Panc1 (cell line): Measurements from ENCODE around the gene GAGE12F.
A peak's percentile ranks its signal among the peaks of the same experiment; 100 is the strongest.

Experiments
- POLR2AphosphoS5 ChIP-seq: IDR thresholded peaks from 2 replicates; pipeline ENCODE4 v1.6.1; 2012; ENCODE audit warnings: mild to moderate bottlenecking, low read depth, low read length, moderate library complexity
- SIN3A ChIP-seq: IDR thresholded peaks from 2 replicates; pipeline ENCODE4 v1.6.1; 2012; ENCODE audit warnings: low read depth, mild to moderate bottlenecking, low read length, moderate library complexity, borderline replicate concordance; ENCODE audit not compliant: insufficient read depth
- TF ChIP-seq, protein P1 (sequence below): fragments of 450-650 bp; IDR thresholded peaks from 2 replicates; pipeline ENCODE4 v1.5.1; 2017; ENCODE audit warnings: mild to moderate bottlenecking
- TF ChIP-seq, protein P2 (sequence below), 2 experiments: IDR thresholded peaks; 2 replicates each; pipeline ENCODE4 v1.6.1; 2011 to 2012; ENCODE audit warnings: low read depth in 2 of 2, control low read depth in 1 of 2, low read length in 1 of 2, mild to moderate bottlenecking in 1 of 2, moderate library complexity in 1 of 2; ENCODE audit not compliant: insufficient read depth in 1 of 2

DNA sequence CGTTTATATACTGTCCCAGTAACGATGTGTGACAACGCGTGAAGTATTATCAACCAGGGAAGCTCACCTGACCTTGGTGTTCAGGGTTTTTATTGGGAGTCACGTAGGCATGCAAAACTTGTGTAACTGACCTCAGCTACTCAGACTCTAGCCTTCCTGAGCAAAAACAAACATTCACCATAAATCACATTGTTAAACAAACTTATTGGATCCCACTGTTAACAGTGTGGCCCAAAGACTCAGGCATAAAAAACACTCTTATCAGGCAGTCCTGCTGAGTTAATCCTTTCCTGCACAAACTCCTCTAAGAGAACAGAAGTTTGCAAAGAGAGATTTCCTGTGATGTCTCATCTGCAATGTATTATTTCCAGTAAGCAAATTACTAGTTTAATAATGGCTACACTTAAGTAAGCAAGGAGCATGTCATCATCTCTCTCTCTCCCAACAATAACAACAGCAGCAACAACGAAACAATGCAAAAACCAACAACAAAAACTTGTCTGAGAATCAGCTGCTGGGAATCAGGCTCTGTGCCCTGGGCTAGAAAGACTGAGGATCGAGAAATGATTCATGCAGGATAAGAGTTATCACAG, 50.2 kb downstream of the GAGE12F start:
- TF ChIP-seq, protein P1, sequence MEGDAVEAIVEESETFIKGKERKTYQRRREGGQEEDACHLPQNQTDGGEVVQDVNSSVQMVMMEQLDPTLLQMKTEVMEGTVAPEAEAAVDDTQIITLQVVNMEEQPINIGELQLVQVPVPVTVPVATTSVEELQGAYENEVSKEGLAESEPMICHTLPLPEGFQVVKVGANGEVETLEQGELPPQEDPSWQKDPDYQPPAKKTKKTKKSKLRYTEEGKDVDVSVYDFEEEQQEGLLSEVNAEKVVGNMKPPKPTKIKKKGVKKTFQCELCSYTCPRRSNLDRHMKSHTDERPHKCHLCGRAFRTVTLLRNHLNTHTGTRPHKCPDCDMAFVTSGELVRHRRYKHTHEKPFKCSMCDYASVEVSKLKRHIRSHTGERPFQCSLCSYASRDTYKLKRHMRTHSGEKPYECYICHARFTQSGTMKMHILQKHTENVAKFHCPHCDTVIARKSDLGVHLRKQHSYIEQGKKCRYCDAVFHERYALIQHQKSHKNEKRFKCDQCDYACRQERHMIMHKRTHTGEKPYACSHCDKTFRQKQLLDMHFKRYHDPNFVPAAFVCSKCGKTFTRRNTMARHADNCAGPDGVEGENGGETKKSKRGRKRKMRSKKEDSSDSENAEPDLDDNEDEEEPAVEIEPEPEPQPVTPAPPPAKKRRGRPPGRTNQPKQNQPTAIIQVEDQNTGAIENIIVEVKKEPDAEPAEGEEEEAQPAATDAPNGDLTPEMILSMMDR, result no peak
- TF ChIP-seq SIN3A, result no peak
- TF ChIP-seq, protein P2, sequence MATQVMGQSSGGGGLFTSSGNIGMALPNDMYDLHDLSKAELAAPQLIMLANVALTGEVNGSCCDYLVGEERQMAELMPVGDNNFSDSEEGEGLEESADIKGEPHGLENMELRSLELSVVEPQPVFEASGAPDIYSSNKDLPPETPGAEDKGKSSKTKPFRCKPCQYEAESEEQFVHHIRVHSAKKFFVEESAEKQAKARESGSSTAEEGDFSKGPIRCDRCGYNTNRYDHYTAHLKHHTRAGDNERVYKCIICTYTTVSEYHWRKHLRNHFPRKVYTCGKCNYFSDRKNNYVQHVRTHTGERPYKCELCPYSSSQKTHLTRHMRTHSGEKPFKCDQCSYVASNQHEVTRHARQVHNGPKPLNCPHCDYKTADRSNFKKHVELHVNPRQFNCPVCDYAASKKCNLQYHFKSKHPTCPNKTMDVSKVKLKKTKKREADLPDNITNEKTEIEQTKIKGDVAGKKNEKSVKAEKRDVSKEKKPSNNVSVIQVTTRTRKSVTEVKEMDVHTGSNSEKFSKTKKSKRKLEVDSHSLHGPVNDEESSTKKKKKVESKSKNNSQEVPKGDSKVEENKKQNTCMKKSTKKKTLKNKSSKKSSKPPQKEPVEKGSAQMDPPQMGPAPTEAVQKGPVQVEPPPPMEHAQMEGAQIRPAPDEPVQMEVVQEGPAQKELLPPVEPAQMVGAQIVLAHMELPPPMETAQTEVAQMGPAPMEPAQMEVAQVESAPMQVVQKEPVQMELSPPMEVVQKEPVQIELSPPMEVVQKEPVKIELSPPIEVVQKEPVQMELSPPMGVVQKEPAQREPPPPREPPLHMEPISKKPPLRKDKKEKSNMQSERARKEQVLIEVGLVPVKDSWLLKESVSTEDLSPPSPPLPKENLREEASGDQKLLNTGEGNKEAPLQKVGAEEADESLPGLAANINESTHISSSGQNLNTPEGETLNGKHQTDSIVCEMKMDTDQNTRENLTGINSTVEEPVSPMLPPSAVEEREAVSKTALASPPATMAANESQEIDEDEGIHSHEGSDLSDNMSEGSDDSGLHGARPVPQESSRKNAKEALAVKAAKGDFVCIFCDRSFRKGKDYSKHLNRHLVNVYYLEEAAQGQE (IDR thresholded peaks at IDR 0.05; ENCODE audit: insufficient read depth in 1 of 2, low read depth in 2 of 2, low read length in 1 of 2), result no peak
- TF ChIP-seq POLR2AphosphoS5, result 0 out of 2 replicates have a peak, but pooled peaks have one; percentile 32
